SK-N-MC (cell line): ENCODE results near the gene ANKRD53.

Experiments used
- EZH2 ChIP-seq: fragments of 200-600 bp; sonication (generic); IDR thresholded peaks from one replicate; pipeline ENCODE4 v1.6.1; 2017; ENCODE audit warnings: antibody characterized with exemption
- POLR2AphosphoS5 ChIP-seq: IDR thresholded peaks from 2 replicates; pipeline ENCODE4 v1.6.1; 2012; ENCODE audit warnings: mild to moderate bottlenecking, low read depth, low read length, borderline replicate concordance

GRCh38 chr2:70934981-70935380, 43.4 kb upstream of the ANKRD53 start:
- TF ChIP-seq EZH2 (no peak), POLR2AphosphoS5 (no peak)
